Adipose tissue (tissue), 3 donors: ENCODE results near the gene NUP85. TPM values are rescaled to one million over a fixed set of nuclear protein-coding genes. Genes with fewer than 3 reads are reported as not detected.
"Not testable (repeated sequence)": the region's sequence is repeated elsewhere in the genome, so short reads cannot be mapped to it uniquely, and the experiment has no call there.

Experiments
- H3K27ac ChIP-seq: one replicate; pipeline ENCODE4 v1.5.1; 2013; ENCODE audit warnings: low read depth, low read length
- WGBS, 3 donors: extraction: QIAGEN DNeasy Blood & Tissue Kit; methylation state at CpG; one replicate each; pipeline ENCODE4 v1.1.7; 2013; 5-methylcytosine and 5-hydroxymethylcytosine counted together
- polyA plus RNA-seq, 3 donors: library from polyadenylated mRNA; stranded (reverse); fragments of 200-250 nt; gene quantifications; one replicate each; pipeline ENCODE4 v1.2.3, GENCODE V29; 2013
- donor health status: healthy with polysubstance abuse.
- donor health status: Bipolar disorder and iron deficiency.
- donor health status: healthy.

The NUP85 gene
- 10 to 100 TPM; 26.8 to 40.3 (median 31.3) TPM for polyA plus RNA-seq

- 0% methylated on average over 48 to 57 of the region's 57 CpGs for WGBS, 3 donors
These were observed at the start of gene NUP85 for GRCh38 chr17:75205037-75205792. Gene NUP85 (plus strand): TSS chr17:75205679. CDS start chr17:75205762, 83 bp downstream.

GRCh38 chr17:75158480-75158879 lies 47.0 kb upstream of the NUP85 start:
- 88 to 94% (median 93%) methylated on average over 8 of the region's 8 CpGs for WGBS, 3 donors
- not testable (repeated sequence) for H3K27ac ChIP-seq

More at GRCh38 chr17:75205037-75205792, at the start of gene NUP85:
- peak within 1 kb of the TSS; percentile 73 for H3K27ac ChIP-seq

GRCh38 chr17:75159196-75160031 lies 46.1 kb upstream of the NUP85 start:
- no peak overlapping the region for H3K27ac ChIP-seq
- WGBS, 3 donors = 92 to 95% (median 94%) methylated on average over 4 of the region's 4 CpGs

GRCh38 chr17:75160211-75160610 lies 45.3 kb upstream of the NUP85 start:
- no peak overlapping the region for H3K27ac ChIP-seq
- WGBS, 3 donors = 86 to 95% (median 94%) methylated on average over 5 of the region's 5 CpGs

- H3K27ac ChIP-seq = no peak overlapping the region
- 86 to 91% (median 90%) methylated on average over 5 of the region's 5 CpGs for WGBS, 3 donors
These were observed 42.4 kb upstream of the NUP85 start for GRCh38 chr17:75163074-75163473.

- WGBS, 3 donors = 95 to 97% (median 97%) methylated on average over 15 of the region's 15 CpGs
- not testable (repeated sequence) for H3K27ac ChIP-seq
These were observed 40.9 kb upstream of the NUP85 start for GRCh38 chr17:75164606-75165005.

GRCh38 chr17:75168998-75169397 lies 36.5 kb upstream of the NUP85 start:
- H3K27ac ChIP-seq = no peak overlapping the region
- 71 to 91% (median 90%) methylated on average over 4 of the region's 4 CpGs for WGBS, 3 donors

- 76 to 88% (median 87%) methylated on average over 4 of the region's 4 CpGs for WGBS, 3 donors
- no peak overlapping the region for H3K27ac ChIP-seq
These were observed 32.0 kb upstream of the NUP85 start for GRCh38 chr17:75173526-75173925.

GRCh38 chr17:75174996-75175395 lies 30.5 kb upstream of the NUP85 start:
- 90 to 95% (median 93%) methylated on average over 11 of the region's 11 CpGs for WGBS, 3 donors
- no peak overlapping the region for H3K27ac ChIP-seq

- no peak overlapping the region for H3K27ac ChIP-seq
- 88 to 89% (median 88%) methylated on average over 5 of the region's 5 CpGs for WGBS, 3 donors
These were observed 28.9 kb upstream of the NUP85 start for GRCh38 chr17:75176625-75177024.

GRCh38 chr17:75178453-75178852 lies 27.0 kb upstream of the NUP85 start:
- no peak overlapping the region for H3K27ac ChIP-seq

GRCh38 chr17:75181110-75181509 lies 24.4 kb upstream of the NUP85 start:
- no peak overlapping the region for H3K27ac ChIP-seq
- 8 to 9% (median 9%) methylated on average over 8 of the region's 8 CpGs for WGBS, 3 donors

More at GRCh38 chr17:75178453-75178852, 27.0 kb upstream of the NUP85 start:
- 95 to 96% (median 96%) methylated on average over 6 of the region's 6 CpGs for WGBS, 3 donors

- no peak overlapping the region for H3K27ac ChIP-seq
- WGBS, 3 donors = 0 to 1% (median 0%) methylated on average over 34 of the region's 34 CpGs
These were observed 23.7 kb upstream of the NUP85 start for GRCh38 chr17:75181608-75182318.

- WGBS, 3 donors = 0 to 1% (median 1%) methylated on average over 21 to 33 of the region's 33 CpGs
These were observed 23.2 kb upstream of the NUP85 start for GRCh38 chr17:75182319-75182568.

GRCh38 chr17:75182569-75183436 lies 22.7 kb upstream of the NUP85 start, which contains the start of gene SUMO2:
Gene SUMO2 (minus strand): TSS chr17:75182959. CDS start chr17:75182834, 125 bp downstream.
- WGBS, 3 donors = 1% methylated on average over 62 to 91 of the region's 92 CpGs
- H3K27ac ChIP-seq = peak within 1 kb of the TSS; percentile 99

More at GRCh38 chr17:75182319-75182568, 23.2 kb upstream of the NUP85 start:
- peak overlapping the region; percentile 99 for H3K27ac ChIP-seq

- H3K27ac ChIP-seq = no peak overlapping the region
- 96% methylated on average over 9 of the region's 9 CpGs for WGBS, 3 donors
These were observed 21.2 kb upstream of the NUP85 start for GRCh38 chr17:75183999-75184884.

GRCh38 chr17:75188614-75189013 lies 16.9 kb upstream of the NUP85 start:
- WGBS, 3 donors = 86 to 93% (median 93%) methylated on average over 6 of the region's 6 CpGs
- no peak overlapping the region for H3K27ac ChIP-seq
